GM23338 (cell line): Measurements from ENCODE around the gene TTC3. TPM values are rescaled to one million over a fixed set of nuclear protein-coding genes. Genes with fewer than 3 reads are reported as not detected.
"Not testable (repeated sequence)": the region's sequence is repeated elsewhere in the genome, so short reads cannot be mapped to it uniquely, and the experiment has no call there.

Source experiments
- ATAC-seq: fragments of 200-7000 bp; cut with Tn5 transposase; 3 replicates; pipeline ENCODE4 v1.9.1; 2020
- DNase-seq: peaks from one replicate; pipeline ENCODE4 v3.0.0-alpha.2; 2015; ENCODE audit warnings: low spot score
- H2AFZ ChIP-seq: fragments of 200-600 bp; sonication (generic); 2 replicates; pipeline ENCODE4 v1.8.0; 2016; ENCODE audit warnings: antibody characterized with exemption, mild to moderate bottlenecking, moderate library complexity
- H3F3A ChIP-seq: fragments of 200-600 bp; sonication (generic); replicated peaks from 2 replicates; pipeline ENCODE4 v1.8.0; 2017; ENCODE audit warnings: antibody characterized with exemption, mixed run types, low read depth
- H3K27ac ChIP-seq: fragments of 200-600 bp; sonication (generic); 2 replicates; pipeline ENCODE4 v1.6.1; 2016; ENCODE audit warnings: low read depth
- H3K27me3 ChIP-seq: fragments of 200-600 bp; sonication (generic); 2 replicates; pipeline ENCODE4 v1.8.0; 2016; ENCODE audit warnings: mild to moderate bottlenecking, mixed run types, moderate library complexity; ENCODE audit not compliant: insufficient read depth
- H3K36me3 ChIP-seq: fragments of 200-600 bp; sonication (generic); 2 replicates; pipeline ENCODE4 v1.8.0; 2016; ENCODE audit warnings: mild to moderate bottlenecking; ENCODE audit not compliant: insufficient read depth
- H3K4me1 ChIP-seq: fragments of 200-600 bp; sonication (generic); 2 replicates; pipeline ENCODE4 v1.8.0; 2016; ENCODE audit warnings: mild to moderate bottlenecking, moderate library complexity; ENCODE audit not compliant: insufficient read depth
- H3K4me2 ChIP-seq: fragments of 200-600 bp; sonication (generic); 2 replicates; pipeline ENCODE4 v1.7.1; 2017; ENCODE audit warnings: mixed run types
- H3K4me3 ChIP-seq: fragments of 200-600 bp; sonication (generic); 2 replicates; pipeline ENCODE4 v1.6.1; 2016; ENCODE audit warnings: mixed run types
- H3K79me2 ChIP-seq: fragments of 200-600 bp; sonication (generic); replicated peaks from 2 replicates; pipeline ENCODE4 v1.8.0; 2017; ENCODE audit warnings: mild to moderate bottlenecking; ENCODE audit not compliant: insufficient read depth
- H3K9me2 ChIP-seq: fragments of 200-600 bp; sonication (generic); 2 replicates; pipeline ENCODE4 v1.8.0; 2017; ENCODE audit not compliant: insufficient read depth
- H4K20me1 ChIP-seq: fragments of 200-600 bp; sonication (generic); replicated peaks from 2 replicates; pipeline ENCODE4 v1.8.0; 2017; ENCODE audit warnings: mild to moderate bottlenecking; ENCODE audit not compliant: insufficient read depth
- H3K27ac Mint-ChIP-seq: 2 replicates; pipeline ENCODE4 v1.8.0; 2020; ENCODE audit warnings: inconsistent platforms, mild to moderate bottlenecking, moderate library complexity, mixed read lengths
- H3K27me3 Mint-ChIP-seq: 3 replicates; pipeline ENCODE4 v1.8.0; 2022; ENCODE audit warnings: low read depth, mild to moderate bottlenecking, moderate library complexity, mixed read lengths, inconsistent platforms; ENCODE audit not compliant: insufficient read depth, poor library complexity
- H3K36me3 Mint-ChIP-seq: 3 replicates; pipeline ENCODE4 v1.8.0; 2021; ENCODE audit warnings: low read depth, mild to moderate bottlenecking, inconsistent platforms, moderate library complexity, mixed read lengths
- H3K4me1 Mint-ChIP-seq: 3 replicates; pipeline ENCODE4 v1.8.0; 2020; ENCODE audit warnings: mild to moderate bottlenecking, inconsistent platforms, mixed read lengths
- H3K4me3 Mint-ChIP-seq: 3 replicates; pipeline ENCODE4 v1.8.0; 2021; ENCODE audit warnings: moderate library complexity, mild to moderate bottlenecking, inconsistent platforms, mixed read lengths
- H3K9me3 Mint-ChIP-seq: 3 replicates; pipeline ENCODE4 v1.8.0; 2020; ENCODE audit warnings: moderate library complexity, mild to moderate bottlenecking, inconsistent platforms, mixed read lengths
- CREB1 ChIP-seq: fragments of 250-450 bp; sonication (Bioruptor Pico); IDR thresholded peaks from 2 replicates; pipeline ENCODE4 v1.5.0; 2020; ENCODE audit warnings: low read depth, mild to moderate bottlenecking, moderate library complexity
- EZH2 ChIP-seq: fragments of 200-600 bp; sonication (generic); IDR thresholded peaks from one replicate; pipeline ENCODE4 v1.8.0; 2017; ENCODE audit warnings: antibody characterized with exemption, mild to moderate bottlenecking, low read depth; ENCODE audit not compliant: unreplicated experiment
- EZH2phosphoT487 ChIP-seq: fragments of 200-600 bp; sonication (generic); IDR thresholded peaks from one replicate; pipeline ENCODE4 v1.8.1; 2018; ENCODE audit warnings: antibody characterized with exemption; ENCODE audit not compliant: unreplicated experiment
- JUNB ChIP-seq: IDR thresholded peaks from one replicate; pipeline ENCODE4 v1.6.1; 2016; ENCODE audit warnings: antibody characterized with exemption; ENCODE audit not compliant: unreplicated experiment
- STAT1 ChIP-seq: IDR thresholded peaks from one replicate; pipeline ENCODE4 v1.6.1; 2016; ENCODE audit warnings: antibody characterized with exemption; ENCODE audit not compliant: unreplicated experiment
- ZNF114 ChIP-seq: fragments of 250-450 bp; sonication (Bioruptor Pico); IDR thresholded peaks from 2 replicates; pipeline ENCODE4 v1.5.0; 2020; ENCODE audit warnings: mild to moderate bottlenecking, moderate library complexity
- ZNF331 ChIP-seq: fragments of 250-450 bp; sonication (Bioruptor Pico); IDR thresholded peaks from 2 replicates; pipeline ENCODE4 v1.5.0; 2020; ENCODE audit warnings: low read depth, mild to moderate bottlenecking, moderate library complexity
- polyA plus RNA-seq: library from polyadenylated mRNA; unstranded; fragments of >200 nt; fragmentation: Nextera tagmentation; extraction: Ambion mirVana; gene quantifications from 2 replicates; pipeline ENCODE4 v1.2.1, GENCODE V29; 2016
- total RNA-seq: library from RNA; depleted of rRNA; stranded (reverse); fragments of >200 nt; shearing (Covaris generic); gene quantifications from 2 replicates; pipeline ENCODE4 v1.2.3, GENCODE V29; 2014
- TF ChIP-seq, protein P1 (sequence below): IDR thresholded peaks from one replicate; pipeline ENCODE4 v1.6.1; 2018; ENCODE audit warnings: antibody characterized with exemption; ENCODE audit not compliant: unreplicated experiment
- TF ChIP-seq, protein P2 (sequence below): IDR thresholded peaks from 2 replicates; pipeline ENCODE4 v1.6.1; 2016; ENCODE audit warnings: antibody characterized with exemption
- TF ChIP-seq, protein P3 (sequence below), 2 experiments: fragments of 200-600 bp in 1 of 2; sonication (generic) in 1 of 2; conservative IDR thresholded peaks; 2 replicates each; pipeline versions ENCODE4 v1.5.1 to v1.6.1; 2016 to 2017; ENCODE audit warnings: antibody characterized with exemption in 2 of 2, low read depth in 2 of 2, mild to moderate bottlenecking in 2 of 2, moderate library complexity in 1 of 2

TTC3 gene
- total and polyA plus RNA-seq, 2 experiments from 2014 or later = 28.9 to 48.6 TPM

DNA sequence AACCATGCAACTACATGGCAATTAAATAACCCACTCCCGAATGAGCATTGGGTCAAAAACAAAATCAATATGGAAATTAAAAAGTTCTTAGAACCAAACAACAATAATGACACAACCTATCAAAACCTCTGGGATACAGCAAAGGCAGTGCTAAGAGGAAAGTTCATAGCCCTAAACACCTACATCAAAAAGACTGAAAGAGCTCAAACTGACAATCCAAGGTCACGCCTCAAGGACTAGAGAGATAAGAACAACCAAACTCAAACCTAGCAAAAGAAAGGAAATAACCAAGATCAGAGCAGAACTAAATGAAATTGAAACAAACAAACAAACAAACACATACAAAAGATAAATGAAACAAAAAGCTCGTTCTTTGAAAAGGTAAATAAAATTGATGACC lies 23.3 kb upstream of the TTC3 start:
- H3K4me3 Mint-ChIP-seq, H4K20me1 ChIP-seq: not testable (repeated sequence)
- H3K27me3 Mint-ChIP-seq = peaks cover 24% of the 10 kb centered on the region

DNA sequence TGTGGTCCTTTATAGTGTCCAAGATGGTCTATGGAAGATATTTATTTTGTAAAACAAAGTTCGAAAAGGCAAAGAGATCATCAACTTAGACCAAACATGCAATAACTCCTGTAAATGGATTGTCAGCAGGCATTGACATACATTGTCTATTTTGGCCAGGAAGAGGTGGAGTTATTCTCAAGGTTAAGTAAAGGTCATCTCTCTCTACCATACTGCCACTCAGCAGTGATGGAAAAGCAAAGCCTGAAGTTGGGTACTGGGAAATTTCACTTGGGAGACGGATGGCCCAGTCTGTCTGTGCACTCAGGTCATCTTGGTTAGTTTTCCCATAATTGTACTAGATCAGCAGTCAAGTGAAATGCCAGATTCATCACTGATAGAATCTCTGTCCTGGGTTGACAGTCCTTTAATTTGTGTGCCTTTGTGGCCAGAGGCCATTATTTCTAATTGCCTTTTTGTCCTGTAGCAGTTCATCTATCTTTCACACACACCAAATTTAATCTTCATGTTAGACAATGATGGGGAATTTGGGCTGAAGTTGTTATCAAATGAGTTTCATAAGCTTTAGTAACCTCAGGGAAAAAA lies 17.7 kb upstream of the TTC3 start:
- no peak overlapping the region for H3K4me3 Mint-ChIP-seq
- peaks cover 3% of the 10 kb centered on the region; the same call in 1 of the 3 replicates for H3K36me3 Mint-ChIP-seq
- no peak overlapping the region for H2AFZ ChIP-seq
- H3K9me2 ChIP-seq = 0 out of 2 replicates have a peak, but pooled peaks cover 3% of the 10 kb centered on the region
- H3K27me3 ChIP-seq = peaks cover 4% of the 10 kb centered on the region; the same call in 1 of the 2 replicates
- no peaks in the 10 kb centered on the region for H3K36me3 ChIP-seq
- H4K20me1 ChIP-seq = no peaks in the 10 kb centered on the region
- H3K79me2 ChIP-seq = no peaks in the 10 kb centered on the region
- no peak overlapping the region for H3K27ac Mint-ChIP-seq
- ATAC-seq = no peak
- no peak overlapping the region for H3K27ac ChIP-seq
- H3K4me1 Mint-ChIP-seq = peaks cover 22% of the 10 kb centered on the region
- peaks cover 7% of the 10 kb centered on the region; the same call in 2 of the 3 replicates for H3K9me3 Mint-ChIP-seq
- no peak overlapping the region for H3K4me2 ChIP-seq
- no peak for DNase-seq
- H3K27me3 Mint-ChIP-seq = peaks cover 12% of the 10 kb centered on the region
- no peak overlapping the region for H3K4me3 ChIP-seq
- peaks cover 19% of the 10 kb centered on the region for H3K4me1 ChIP-seq
- 0 out of 2 replicates have a peak, but pooled peaks cover 3% of the 10 kb centered on the region for H3F3A ChIP-seq
- TF ChIP-seq JUNB = no peak
- no peak for TF ChIP-seq EZH2
- no peak for TF ChIP-seq STAT1
- TF ChIP-seq ZNF114 (CRISPR knock-in tag) = no peak
- no peak for TF ChIP-seq ZNF331
- no peak for TF ChIP-seq EZH2phosphoT487
- no peak for TF ChIP-seq CREB1 (CRISPR knock-in tag)
- TF ChIP-seq, protein P1, sequence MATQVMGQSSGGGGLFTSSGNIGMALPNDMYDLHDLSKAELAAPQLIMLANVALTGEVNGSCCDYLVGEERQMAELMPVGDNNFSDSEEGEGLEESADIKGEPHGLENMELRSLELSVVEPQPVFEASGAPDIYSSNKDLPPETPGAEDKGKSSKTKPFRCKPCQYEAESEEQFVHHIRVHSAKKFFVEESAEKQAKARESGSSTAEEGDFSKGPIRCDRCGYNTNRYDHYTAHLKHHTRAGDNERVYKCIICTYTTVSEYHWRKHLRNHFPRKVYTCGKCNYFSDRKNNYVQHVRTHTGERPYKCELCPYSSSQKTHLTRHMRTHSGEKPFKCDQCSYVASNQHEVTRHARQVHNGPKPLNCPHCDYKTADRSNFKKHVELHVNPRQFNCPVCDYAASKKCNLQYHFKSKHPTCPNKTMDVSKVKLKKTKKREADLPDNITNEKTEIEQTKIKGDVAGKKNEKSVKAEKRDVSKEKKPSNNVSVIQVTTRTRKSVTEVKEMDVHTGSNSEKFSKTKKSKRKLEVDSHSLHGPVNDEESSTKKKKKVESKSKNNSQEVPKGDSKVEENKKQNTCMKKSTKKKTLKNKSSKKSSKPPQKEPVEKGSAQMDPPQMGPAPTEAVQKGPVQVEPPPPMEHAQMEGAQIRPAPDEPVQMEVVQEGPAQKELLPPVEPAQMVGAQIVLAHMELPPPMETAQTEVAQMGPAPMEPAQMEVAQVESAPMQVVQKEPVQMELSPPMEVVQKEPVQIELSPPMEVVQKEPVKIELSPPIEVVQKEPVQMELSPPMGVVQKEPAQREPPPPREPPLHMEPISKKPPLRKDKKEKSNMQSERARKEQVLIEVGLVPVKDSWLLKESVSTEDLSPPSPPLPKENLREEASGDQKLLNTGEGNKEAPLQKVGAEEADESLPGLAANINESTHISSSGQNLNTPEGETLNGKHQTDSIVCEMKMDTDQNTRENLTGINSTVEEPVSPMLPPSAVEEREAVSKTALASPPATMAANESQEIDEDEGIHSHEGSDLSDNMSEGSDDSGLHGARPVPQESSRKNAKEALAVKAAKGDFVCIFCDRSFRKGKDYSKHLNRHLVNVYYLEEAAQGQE = no peak
- TF ChIP-seq, protein P2, sequence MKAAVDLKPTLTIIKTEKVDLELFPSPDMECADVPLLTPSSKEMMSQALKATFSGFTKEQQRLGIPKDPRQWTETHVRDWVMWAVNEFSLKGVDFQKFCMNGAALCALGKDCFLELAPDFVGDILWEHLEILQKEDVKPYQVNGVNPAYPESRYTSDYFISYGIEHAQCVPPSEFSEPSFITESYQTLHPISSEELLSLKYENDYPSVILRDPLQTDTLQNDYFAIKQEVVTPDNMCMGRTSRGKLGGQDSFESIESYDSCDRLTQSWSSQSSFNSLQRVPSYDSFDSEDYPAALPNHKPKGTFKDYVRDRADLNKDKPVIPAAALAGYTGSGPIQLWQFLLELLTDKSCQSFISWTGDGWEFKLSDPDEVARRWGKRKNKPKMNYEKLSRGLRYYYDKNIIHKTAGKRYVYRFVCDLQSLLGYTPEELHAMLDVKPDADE = no peak
- TF ChIP-seq, protein P3, sequence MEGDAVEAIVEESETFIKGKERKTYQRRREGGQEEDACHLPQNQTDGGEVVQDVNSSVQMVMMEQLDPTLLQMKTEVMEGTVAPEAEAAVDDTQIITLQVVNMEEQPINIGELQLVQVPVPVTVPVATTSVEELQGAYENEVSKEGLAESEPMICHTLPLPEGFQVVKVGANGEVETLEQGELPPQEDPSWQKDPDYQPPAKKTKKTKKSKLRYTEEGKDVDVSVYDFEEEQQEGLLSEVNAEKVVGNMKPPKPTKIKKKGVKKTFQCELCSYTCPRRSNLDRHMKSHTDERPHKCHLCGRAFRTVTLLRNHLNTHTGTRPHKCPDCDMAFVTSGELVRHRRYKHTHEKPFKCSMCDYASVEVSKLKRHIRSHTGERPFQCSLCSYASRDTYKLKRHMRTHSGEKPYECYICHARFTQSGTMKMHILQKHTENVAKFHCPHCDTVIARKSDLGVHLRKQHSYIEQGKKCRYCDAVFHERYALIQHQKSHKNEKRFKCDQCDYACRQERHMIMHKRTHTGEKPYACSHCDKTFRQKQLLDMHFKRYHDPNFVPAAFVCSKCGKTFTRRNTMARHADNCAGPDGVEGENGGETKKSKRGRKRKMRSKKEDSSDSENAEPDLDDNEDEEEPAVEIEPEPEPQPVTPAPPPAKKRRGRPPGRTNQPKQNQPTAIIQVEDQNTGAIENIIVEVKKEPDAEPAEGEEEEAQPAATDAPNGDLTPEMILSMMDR (conservative IDR thresholded peaks at IDR 0.05; ENCODE audit: low read depth in 2 of 2) = no peak

More for the DNA sequence above, 23.3 kb upstream of the TTC3 start:
- not testable (repeated sequence) for H3K9me3 Mint-ChIP-seq, H2AFZ ChIP-seq, H3K36me3 ChIP-seq, H3K27ac ChIP-seq, ATAC-seq, H3K27ac Mint-ChIP-seq, H3K4me3 ChIP-seq, H3K79me2 ChIP-seq, H3F3A ChIP-seq, DNase-seq, H3K4me2 ChIP-seq, H3K36me3 Mint-ChIP-seq, H3K9me2 ChIP-seq
- H3K4me1 ChIP-seq = peaks cover 11% of the 10 kb centered on the region; the same call in 1 of the 2 replicates
- H3K27me3 ChIP-seq = peaks cover 39% of the 10 kb centered on the region
- peaks cover 27% of the 10 kb centered on the region for H3K4me1 Mint-ChIP-seq
